Nephron progenitor cell (in vitro differentiated cells): ENCODE data around the gene CLEC9A.

Experiments used
- DNase-seq: peaks from one replicate; pipeline ENCODE4 v3.0.0; 2021
- H3K27ac Mint-ChIP-seq: 2 replicates; pipeline ENCODE4 v1.8.0; 2021; ENCODE audit warnings: mild to moderate bottlenecking, moderate library complexity, mixed read lengths
- H3K27me3 Mint-ChIP-seq: 2 replicates; pipeline ENCODE4 v1.8.0; 2021; ENCODE audit warnings: mild to moderate bottlenecking, low read depth, mixed read lengths; ENCODE audit not compliant: poor library complexity
- H3K36me3 Mint-ChIP-seq: 2 replicates; pipeline ENCODE4 v1.8.0; 2021; ENCODE audit warnings: low read depth, mixed read lengths
- H3K4me1 Mint-ChIP-seq: 2 replicates; pipeline ENCODE4 v1.8.0; 2021; ENCODE audit warnings: mixed read lengths
- H3K4me3 Mint-ChIP-seq: 2 replicates; pipeline ENCODE4 v1.8.0; 2021; ENCODE audit warnings: mild to moderate bottlenecking, moderate library complexity, mixed read lengths
- H3K9me3 Mint-ChIP-seq: 2 replicates; pipeline ENCODE4 v1.8.0; 2021; ENCODE audit warnings: mild to moderate bottlenecking, moderate library complexity, mixed read lengths
- TF ChIP-seq, protein P1 (sequence below): fragments of 200-600 bp; sonication (generic); IDR thresholded peaks from 2 replicates; pipeline ENCODE4 v1.5.0; 2021; ENCODE audit warnings: antibody characterized with exemption

The CLEC9A gene

DNA sequence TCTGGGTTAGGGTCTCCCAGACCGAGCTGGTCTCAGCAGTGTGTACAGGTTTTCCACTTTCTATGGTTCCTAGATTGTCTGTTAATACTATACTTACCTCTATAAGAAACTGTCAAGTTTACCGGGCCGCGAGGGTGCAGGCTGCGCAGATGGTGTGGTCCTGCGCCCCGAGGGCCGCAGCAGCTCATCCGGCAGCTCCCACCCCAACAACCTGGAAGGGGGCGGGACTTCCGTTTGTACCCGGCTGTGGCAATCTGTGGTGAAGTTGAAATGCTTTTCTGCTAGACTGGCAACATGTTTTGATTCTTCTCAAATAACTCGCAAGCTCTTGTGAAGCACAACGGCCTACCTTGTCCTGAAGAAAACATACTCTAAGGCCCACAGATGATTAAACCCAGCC, at the start of gene CLEC9A:
CLEC9A (plus strand) TSS at position 237 of the 400 bp plus-strand sequence. CDS start 22,006 bp downstream, outside the sequence.
- Mint-ChIP-seq H3K36me3 (no peaks in the 10 kb centered on the region), H3K27ac (no peak within 1 kb of the TSS), H3K4me3 (no peak within 1 kb of the TSS), H3K27me3 (no peaks in the 10 kb centered on the region), H3K4me1 (no peaks in the 10 kb centered on the region), H3K9me3 (no peaks in the 10 kb centered on the region)
- TF ChIP-seq, protein P1, sequence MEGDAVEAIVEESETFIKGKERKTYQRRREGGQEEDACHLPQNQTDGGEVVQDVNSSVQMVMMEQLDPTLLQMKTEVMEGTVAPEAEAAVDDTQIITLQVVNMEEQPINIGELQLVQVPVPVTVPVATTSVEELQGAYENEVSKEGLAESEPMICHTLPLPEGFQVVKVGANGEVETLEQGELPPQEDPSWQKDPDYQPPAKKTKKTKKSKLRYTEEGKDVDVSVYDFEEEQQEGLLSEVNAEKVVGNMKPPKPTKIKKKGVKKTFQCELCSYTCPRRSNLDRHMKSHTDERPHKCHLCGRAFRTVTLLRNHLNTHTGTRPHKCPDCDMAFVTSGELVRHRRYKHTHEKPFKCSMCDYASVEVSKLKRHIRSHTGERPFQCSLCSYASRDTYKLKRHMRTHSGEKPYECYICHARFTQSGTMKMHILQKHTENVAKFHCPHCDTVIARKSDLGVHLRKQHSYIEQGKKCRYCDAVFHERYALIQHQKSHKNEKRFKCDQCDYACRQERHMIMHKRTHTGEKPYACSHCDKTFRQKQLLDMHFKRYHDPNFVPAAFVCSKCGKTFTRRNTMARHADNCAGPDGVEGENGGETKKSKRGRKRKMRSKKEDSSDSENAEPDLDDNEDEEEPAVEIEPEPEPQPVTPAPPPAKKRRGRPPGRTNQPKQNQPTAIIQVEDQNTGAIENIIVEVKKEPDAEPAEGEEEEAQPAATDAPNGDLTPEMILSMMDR, result no peak
- DNase-seq, result no peak

DNA sequence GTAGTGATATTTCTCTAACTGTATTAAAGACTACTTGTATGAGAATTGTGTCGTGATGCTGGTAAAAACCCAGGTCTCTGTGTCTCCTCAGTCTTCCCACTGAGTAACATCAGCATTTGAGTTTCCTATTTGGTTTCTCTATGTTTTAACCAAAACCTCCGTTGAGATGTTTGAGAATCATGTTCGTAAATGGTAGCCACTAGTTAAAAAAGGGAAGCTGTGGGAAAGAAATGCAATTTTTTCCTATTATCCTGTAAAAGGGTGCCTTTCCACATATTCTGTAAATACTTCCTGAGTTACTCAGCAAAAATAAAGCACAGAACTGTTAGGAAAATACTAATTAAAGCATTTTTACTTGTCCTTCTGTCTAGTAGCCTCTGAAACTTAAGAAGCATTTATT, 38.6 kb upstream of the CLEC9A start:
- H3K9me3 Mint-ChIP-seq, result no peaks in the 10 kb centered on the region
- H3K27ac Mint-ChIP-seq, result no peak overlapping the region
- DNase-seq, result no peak
- H3K4me1 Mint-ChIP-seq, result peaks cover 5% of the 10 kb centered on the region
- TF ChIP-seq, protein P1, result no peak
- H3K36me3 Mint-ChIP-seq, result no peaks in the 10 kb centered on the region
- no peak overlapping the region for H3K4me3 Mint-ChIP-seq
- no peaks in the 10 kb centered on the region for H3K27me3 Mint-ChIP-seq

DNA sequence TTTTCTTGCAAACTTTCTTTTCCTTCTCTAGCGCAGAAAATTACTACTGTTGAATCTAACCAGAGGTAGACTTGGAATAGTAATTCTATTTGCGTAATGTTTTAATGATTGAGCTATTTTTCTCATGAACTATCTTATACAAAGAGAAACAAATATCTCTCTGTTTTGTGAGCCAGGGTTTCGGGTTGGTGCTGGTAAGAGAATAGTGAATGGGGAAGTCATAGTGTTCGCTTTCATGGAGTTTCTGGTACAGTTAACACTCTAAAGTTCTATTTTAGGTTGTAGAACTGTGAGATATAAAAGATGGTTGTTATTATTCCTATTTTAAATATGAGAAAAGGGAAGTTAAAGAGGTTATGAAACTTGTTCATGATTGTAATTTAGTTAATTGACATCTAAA, 38.2 kb upstream of the CLEC9A start:
- Mint-ChIP-seq H3K4me1 (peaks cover 6% of the 10 kb centered on the region), H3K9me3 (no peaks in the 10 kb centered on the region), H3K27me3 (no peaks in the 10 kb centered on the region), H3K36me3 (no peaks in the 10 kb centered on the region), H3K4me3 (no peak overlapping the region), H3K27ac (no peak overlapping the region)
- DNase-seq, result no peak
- TF ChIP-seq, protein P1, result no peak

DNA sequence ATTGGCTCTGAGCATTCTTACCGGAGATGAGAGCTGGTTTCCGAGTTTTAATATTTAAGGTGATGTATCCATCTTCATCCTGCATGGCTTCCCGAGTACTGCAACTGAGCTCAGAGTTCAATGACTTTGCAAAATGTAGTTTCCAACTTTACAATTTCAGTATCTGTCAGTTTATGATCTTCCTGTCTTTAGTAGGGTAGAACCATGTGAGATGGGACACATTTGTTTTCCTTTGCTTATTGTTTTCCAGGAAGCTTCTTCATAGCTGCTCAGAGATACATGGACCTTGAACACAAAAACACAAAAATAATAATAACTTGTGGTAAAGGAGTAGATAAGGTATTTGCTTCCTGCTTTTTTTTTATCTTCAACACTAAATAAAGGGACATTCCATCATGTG, 31.5 kb upstream of the CLEC9A start, which contains the start of gene CLEC1B:
CLEC1B (minus strand) TSS at position 106 of the 400 bp plus-strand sequence; CDS start at position 85, 21 bp downstream.
- TF ChIP-seq, protein P1, result no peak
- no peak for DNase-seq
- no peak within 1 kb of the TSS for H3K27ac Mint-ChIP-seq
- H3K4me3 Mint-ChIP-seq, result no peak within 1 kb of the TSS
- no peaks in the 10 kb centered on the region for H3K36me3 Mint-ChIP-seq
- H3K9me3 Mint-ChIP-seq, result no peaks in the 10 kb centered on the region
- peaks cover 6% of the 10 kb centered on the region for H3K4me1 Mint-ChIP-seq
- H3K27me3 Mint-ChIP-seq, result peaks cover 3% of the 10 kb centered on the region

DNA sequence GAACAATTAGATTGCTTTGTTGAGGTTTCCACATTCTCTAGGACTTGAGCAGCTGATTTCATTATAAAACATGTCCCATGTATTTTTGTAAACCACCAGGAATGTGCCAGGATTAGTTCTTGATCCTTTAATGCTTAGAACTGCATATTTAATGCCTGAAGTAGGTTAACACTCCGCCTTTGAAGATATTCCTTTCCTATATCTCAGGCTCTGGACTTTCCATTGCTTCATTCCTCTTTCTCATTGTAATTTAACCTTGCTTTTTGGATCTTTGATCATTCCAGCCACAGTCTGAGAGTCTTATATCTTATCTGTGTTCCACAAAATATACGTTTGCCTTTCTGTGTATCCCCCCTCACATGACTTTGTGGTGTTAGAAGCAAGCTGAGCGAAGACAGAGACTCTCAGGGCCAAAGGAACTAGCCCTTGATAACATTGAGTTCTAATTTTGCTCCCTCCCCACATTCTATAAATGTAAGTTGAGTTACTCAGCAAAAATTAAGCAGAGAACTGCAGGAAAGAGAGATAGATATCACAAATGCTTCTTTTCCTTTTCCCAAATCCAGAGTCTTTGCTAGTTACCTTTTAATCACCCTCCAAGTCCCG, 29.2 kb upstream of the CLEC9A start:
- Mint-ChIP-seq H3K27me3 (peaks cover 3% of the 10 kb centered on the region), H3K27ac (no peak overlapping the region), H3K4me1 (peaks cover 6% of the 10 kb centered on the region), H3K4me3 (no peak overlapping the region), H3K9me3 (peaks cover 6% of the 10 kb centered on the region), H3K36me3 (no peaks in the 10 kb centered on the region)
- TF ChIP-seq, protein P1, result no peak
- DNase-seq, result no peak
